Activated CD4-positive, alpha-beta memory T cell treated with anti-CD3 and anti-CD28 coated beads for 36 hours (primary cell): ENCODE results near the gene FAM53A. TPM values are rescaled to one million over a fixed set of nuclear protein-coding genes. Genes with fewer than 3 reads are reported as not detected.

Experiments
- CTCF ChIA-PET: fragments of 350-600 bp; sonication (Branson Sonifier 250); formaldehyde crosslinking; loops from one replicate; lab custom pipeline; 2021; ENCODE audit warnings: antibody characterized with exemption, inconsistent platforms; lab: Charles Lee
- POLR2A ChIA-PET: fragments of 350-600 bp; sonication (Branson Sonifier 250); formaldehyde crosslinking; loops from one replicate; lab custom pipeline; 2021; ENCODE audit warnings: antibody characterized with exemption; lab: Charles Lee
- DNase-seq: peaks from one replicate; pipeline ENCODE4 v3.0.0-alpha.2; 2020
- H3K27ac Mint-ChIP-seq: one replicate; pipeline ENCODE4 v1.8.0; 2021; ENCODE audit warnings: mixed read lengths
- H3K27me3 Mint-ChIP-seq: one replicate; pipeline ENCODE4 v1.8.0; 2021; ENCODE audit warnings: mixed read lengths
- H3K36me3 Mint-ChIP-seq: one replicate; pipeline ENCODE4 v1.8.0; 2021; ENCODE audit warnings: mixed read lengths
- H3K4me1 Mint-ChIP-seq: one replicate; pipeline ENCODE4 v1.8.0; 2021; ENCODE audit warnings: low read depth, mixed read lengths
- H3K4me3 Mint-ChIP-seq: one replicate; pipeline ENCODE4 v1.8.0; 2021; ENCODE audit warnings: mild to moderate bottlenecking, mixed read lengths
- H3K9me3 Mint-ChIP-seq: one replicate; pipeline ENCODE4 v1.8.0; 2021; ENCODE audit warnings: mixed read lengths
- intact Hi-C: fragments of 100-400 bp; cut with micrococcal nuclease; formaldehyde crosslinking; loops from one replicate; pipeline ENCODE4 v1.15.1; 2023
- total RNA-seq, 2 experiments: library from RNA; stranded (reverse); gene quantifications; one replicate each; pipeline ENCODE4 v1.2.3, GENCODE V29; 2021

FAM53A gene
- total RNA-seq, 2 experiments from 2014 or later: 1.3 to 1.4 TPM

DNA sequence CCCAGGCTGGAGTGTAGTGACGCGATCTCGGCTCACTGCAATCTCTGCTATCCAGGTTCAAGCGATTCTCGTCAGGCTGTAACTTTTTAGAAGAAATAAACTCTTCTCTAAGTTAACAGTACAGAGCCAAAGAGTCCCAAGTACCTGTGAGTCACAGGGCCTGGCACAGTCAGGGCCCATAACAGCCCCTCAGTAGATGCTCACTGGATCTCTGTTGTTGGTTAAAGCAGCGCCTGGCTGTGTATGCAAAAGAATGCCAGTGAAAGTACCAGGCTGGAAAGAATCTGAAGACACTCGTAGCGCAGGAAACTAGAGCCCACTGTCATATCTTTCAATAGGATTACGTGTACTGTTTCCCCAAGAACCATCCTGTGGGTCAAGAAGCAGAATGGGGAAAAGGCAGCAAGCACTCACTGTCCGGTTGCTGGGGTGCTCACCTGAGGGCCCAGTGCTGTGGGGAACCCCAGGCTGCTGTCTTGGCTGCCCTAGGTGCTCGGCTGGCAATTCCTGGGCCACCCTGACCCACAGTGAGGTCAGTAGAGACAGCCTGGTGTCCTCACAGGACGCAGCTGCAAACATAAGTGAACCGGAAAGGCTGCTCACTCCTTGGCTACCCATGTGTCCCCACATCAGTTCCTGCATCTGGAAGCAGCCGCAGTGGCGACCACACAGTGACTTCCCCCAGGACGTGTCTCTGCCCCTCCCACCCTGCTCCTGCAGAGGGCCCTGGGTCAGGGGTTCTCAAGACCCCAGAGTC is 31.1 kb upstream of the FAM53A start:
- Mint-ChIP-seq H3K4me1 (peaks cover 54% of the 10 kb centered on the region), H3K27ac (peak overlapping the region; percentile 94), H3K4me3 (peak overlapping the region; percentile 99), H3K27me3 (no peaks in the 10 kb centered on the region), H3K9me3 (no peaks in the 10 kb centered on the region), H3K36me3 (peaks cover 35% of the 10 kb centered on the region)
- ChIA-PET POLR2A (no interaction called here), CTCF (interaction anchor here (15.6 kb wide), 1 partner anchor 22 kb away, joined by 203 read pairs; no protein-coding TSS in a partner anchor)
- DNase-seq: no peak
- intact Hi-C loops: no loop called here

DNA sequence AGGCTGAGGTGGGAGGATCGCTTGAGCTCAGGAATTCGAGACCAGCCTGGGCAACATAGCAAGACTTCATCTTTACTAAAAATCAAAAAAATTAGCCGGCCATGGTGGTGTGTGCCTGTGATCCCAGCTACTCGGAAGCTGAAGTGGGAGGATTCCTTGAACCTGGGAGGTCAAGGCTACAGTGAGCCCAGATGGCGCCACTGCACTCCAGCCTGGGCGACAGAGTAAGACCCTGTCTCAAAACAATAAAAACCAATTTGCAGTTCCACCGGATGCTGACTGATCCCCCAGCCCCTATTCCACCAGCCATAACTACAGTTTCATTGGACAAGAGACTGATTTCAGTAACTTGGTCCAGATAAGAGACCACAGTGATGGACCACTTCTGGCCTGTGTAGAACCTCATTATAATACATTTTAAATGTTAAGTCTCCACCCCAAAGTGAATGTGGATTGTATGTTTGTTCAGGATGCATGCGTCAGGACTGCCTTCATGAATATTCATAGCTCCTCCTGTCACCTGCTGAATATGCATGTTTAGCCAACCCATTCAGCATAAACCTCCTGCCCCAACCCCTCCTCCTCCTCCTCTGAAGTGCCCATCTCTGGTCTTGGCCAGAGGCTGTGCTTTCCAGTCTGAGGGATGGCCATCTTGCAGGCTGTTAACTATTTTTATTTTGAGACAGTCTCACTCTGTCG is 30.3 kb upstream of the FAM53A start:
- Mint-ChIP-seq H3K27ac (peak overlapping the region; percentile 94), H3K4me3 (peak overlapping the region; percentile 99), H3K4me1 (peaks cover 54% of the 10 kb centered on the region), H3K9me3 (no peaks in the 10 kb centered on the region), H3K27me3 (no peaks in the 10 kb centered on the region), H3K36me3 (peaks cover 40% of the 10 kb centered on the region)
- ChIA-PET CTCF (interaction anchor here (1.7 to 15.6 kb wide), 2 partner anchors 11 to 22 kb away, joined by 11 to 203 read pairs; no protein-coding TSS in a partner anchor), POLR2A (interaction anchor here (0.9 to 3.4 kb wide), 2 partner anchors 9 to 21 kb away, joined by 4 to 21 read pairs; no protein-coding TSS in a partner anchor)
- no peak for DNase-seq
- intact Hi-C loops: no loop called here

DNA sequence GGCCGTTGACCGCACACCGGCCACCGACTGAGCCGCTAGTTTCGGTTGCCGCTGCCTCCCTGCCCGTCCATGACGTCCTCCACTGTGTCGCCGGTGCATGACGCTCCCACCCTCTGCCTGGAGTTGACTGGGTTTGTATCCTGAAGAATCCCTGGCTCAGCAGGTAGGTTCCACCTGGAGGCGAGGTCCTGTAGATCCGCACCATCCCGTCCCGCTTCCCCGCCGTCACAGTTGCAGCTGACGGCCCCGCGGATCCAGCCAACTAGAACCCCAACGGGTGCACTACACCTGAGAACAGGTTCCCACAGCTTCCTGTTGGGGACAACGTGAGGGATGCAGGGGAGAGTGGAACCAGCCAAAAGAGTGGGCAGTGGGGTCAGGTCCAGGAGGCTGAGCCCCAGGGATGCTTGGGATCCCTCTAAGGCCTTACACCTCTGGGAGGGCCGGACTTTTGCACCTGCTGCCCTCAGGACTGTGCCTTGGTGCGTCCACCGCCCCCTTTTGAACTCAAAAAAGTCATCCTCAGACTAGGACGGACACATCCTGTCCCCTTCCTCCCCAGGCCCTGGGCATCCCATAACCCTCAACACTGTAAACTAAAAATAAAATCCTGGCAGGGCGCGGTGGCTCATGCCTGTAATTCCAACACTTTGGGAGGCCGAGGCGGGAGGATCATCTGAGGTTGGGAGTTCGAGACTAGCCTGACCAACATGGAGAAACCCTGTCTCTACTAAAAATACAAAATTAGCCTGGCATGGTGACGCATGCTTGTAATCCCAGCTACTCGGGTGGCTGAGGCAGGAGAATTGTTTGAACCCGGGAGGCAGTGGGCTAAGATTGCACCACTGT is 29.1 kb upstream of the FAM53A start:
- ChIA-PET CTCF (interaction anchor here (1.5 to 15.6 kb wide), 4 partner anchors 9 to 20 kb away, joined by 3 to 203 read pairs (median 13); partner anchors contain the start of genes TACC3 and TMEM129), POLR2A (interaction anchor here (1.1 to 3.4 kb wide), 6 partner anchors 9 to 158 kb away, joined by 3 to 56 read pairs (median 6); partner anchors contain the start of genes NSD2, TACC3 and TMEM129)
- H3K27ac Mint-ChIP-seq: peak overlapping the region; percentile 94
- peaks cover 58% of the 10 kb centered on the region for H3K4me1 Mint-ChIP-seq
- H3K27me3 Mint-ChIP-seq: no peaks in the 10 kb centered on the region
- H3K9me3 Mint-ChIP-seq: no peaks in the 10 kb centered on the region
- intact Hi-C loops: loop anchor here (2.0 kb wide), 2 partner anchors 14 to 366 kb away; partner anchors contain the start of gene UVSSA
- peaks cover 47% of the 10 kb centered on the region for H3K36me3 Mint-ChIP-seq
- DNase-seq: no peak
- H3K4me3 Mint-ChIP-seq: peak overlapping the region; percentile 99

DNA sequence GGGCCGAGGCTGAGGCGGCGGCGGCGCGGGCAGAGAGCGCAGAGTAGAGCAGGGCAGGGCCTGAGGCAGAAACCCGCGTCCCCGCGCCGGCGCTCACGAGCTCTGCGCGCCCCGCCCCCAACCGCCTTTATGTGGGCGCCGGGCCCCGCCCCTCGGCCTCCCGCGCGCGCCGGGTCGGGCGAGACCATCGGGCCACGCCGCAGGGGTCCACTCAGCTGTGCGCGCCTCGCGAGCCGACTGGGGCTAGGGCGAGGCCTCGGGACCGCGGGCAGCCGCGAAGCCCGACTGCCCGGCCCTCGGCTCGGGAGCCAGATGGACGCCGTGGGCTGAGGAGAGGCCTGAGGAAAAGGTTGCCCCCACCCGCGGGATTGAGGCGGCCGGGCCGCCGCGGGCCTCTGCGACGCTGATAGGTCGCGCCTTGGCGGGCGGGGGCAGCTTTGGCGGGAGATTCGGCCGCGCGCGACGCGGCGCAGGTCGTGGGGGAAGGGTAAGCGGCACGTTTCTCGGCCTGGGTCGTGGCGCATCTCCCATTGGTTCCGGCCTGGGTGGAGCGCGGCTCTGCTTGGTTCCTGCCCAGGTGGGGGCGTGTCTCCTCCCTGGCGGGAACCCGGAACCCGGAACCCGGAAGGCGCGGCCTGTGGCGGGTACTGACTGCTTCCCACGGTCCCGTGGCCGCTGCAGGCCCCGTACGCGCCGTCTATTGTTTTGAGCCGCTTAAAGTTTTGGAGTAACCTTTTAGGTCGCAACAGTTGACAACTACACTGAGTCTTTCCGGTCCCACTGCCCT is 28.3 kb upstream of the FAM53A start, which contains the start of gene SLBP:
TSS of gene SLBP (minus strand) at position 104 of the 787 bp plus-strand sequence. CDS start 131 bp downstream, outside the sequence.
- Mint-ChIP-seq H3K4me3 (peak within 1 kb of the TSS; percentile 99), H3K9me3 (no peaks in the 10 kb centered on the region), H3K27ac (peak within 1 kb of the TSS; percentile 94), H3K4me1 (peaks cover 61% of the 10 kb centered on the region), H3K27me3 (no peaks in the 10 kb centered on the region), H3K36me3 (peaks cover 50% of the 10 kb centered on the region)
- peak; percentile 99 for DNase-seq
- CTCF ChIA-PET: interaction anchor here (1.0 to 15.6 kb wide), 6 partner anchors 10 to 36 kb away, joined by 3 to 203 read pairs (median 3); partner anchors contain the start of genes TACC3 and TMEM129
- POLR2A ChIA-PET: interaction anchor here (1.1 to 3.4 kb wide), 7 partner anchors 10 to 158 kb away, joined by 3 to 56 read pairs (median 5); partner anchors contain the start of genes NSD2, TACC3 and TMEM129
- intact Hi-C loops: loop anchor here (1.0 to 2.0 kb wide), 5 partner anchors 9 to 366 kb away; partner anchors contain the start of genes NSD2, TACC3, TMEM129 and UVSSA

DNA sequence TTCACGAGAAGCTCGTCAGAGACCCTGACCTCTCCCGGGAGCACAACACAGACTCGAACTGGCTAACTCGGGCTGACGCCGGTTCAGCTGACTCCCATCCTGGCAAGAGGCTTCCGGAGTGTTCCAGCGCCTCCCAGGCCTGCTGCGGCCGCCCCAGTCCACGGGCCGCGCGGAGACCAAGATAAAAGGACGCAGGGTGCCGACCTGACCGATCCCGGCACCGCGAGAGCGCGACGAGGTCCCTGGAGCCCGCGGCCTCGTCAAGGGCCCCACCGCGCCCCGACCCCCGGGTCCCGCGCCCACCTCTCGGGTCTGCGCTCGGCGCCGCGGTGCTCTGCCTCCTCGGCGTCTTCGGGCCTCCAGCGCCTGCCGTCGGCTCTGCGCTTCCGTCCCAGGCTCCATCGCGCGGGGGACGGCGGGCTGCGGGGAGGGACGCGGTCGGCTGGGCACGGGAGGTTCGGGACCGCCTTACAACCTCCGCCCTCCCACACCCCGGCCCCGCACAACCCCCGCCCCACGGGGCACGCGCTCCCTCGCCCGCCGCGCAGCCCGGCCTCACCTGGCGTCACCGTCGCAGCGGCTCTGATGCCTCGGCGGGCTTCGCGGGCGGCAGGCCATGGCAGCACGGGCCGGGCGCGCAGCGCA is 27.6 kb upstream of the FAM53A start:
- CTCF ChIA-PET: interaction anchor here (0.7 to 15.6 kb wide), 7 partner anchors 9 to 97 kb away, joined by 3 to 203 read pairs (median 3); partner anchors contain the start of genes TACC3 and TMEM129
- Mint-ChIP-seq H3K27me3 (no peaks in the 10 kb centered on the region), H3K36me3 (peaks cover 50% of the 10 kb centered on the region), H3K4me1 (peaks cover 60% of the 10 kb centered on the region), H3K27ac (peak overlapping the region; percentile 87), H3K4me3 (peak overlapping the region; percentile 89), H3K9me3 (no peaks in the 10 kb centered on the region)
- POLR2A ChIA-PET: interaction anchor here (1.1 to 3.4 kb wide), 6 partner anchors 10 to 159 kb away, joined by 3 to 56 read pairs (median 6); partner anchors contain the start of genes NSD2, TACC3 and TMEM129
- intact Hi-C loops: loop anchor here (1.0 to 2.0 kb wide), 5 partner anchors 10 to 365 kb away; partner anchors contain the start of genes NSD2, TACC3, TMEM129 and UVSSA
- DNase-seq: peak; percentile 60

DNA sequence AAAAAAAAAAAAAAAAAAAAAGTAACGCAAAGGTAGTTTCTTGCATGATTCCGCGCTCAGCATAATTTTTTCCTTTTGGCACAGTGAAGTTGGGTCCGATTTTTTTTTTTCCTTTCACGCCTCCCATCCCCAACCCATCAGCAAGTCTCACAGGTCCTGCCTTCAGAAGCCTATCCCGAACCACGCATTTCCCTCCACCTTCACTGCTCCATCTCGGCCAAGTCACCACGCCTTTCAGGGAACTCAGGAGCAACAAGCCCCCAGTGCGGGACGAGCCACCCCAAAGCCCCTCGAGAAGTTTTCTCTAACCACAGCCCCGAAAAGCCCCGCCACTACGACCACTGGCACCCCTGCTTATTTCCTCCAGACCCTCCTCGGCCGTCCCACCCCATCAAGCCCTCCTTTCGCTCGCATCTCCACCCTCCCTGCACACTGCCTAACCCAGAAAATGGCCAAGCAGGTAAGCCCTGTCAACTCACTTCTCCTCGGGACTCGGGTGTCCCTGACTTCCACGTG is 27.0 kb upstream of the FAM53A start:
- intact Hi-C loops: no loop called here
- no peak for DNase-seq
- POLR2A ChIA-PET: interaction anchor here (1.3 to 3.4 kb wide), 5 partner anchors 10 to 33 kb away, joined by 3 to 56 read pairs (median 13); partner anchors contain the start of genes TACC3 and TMEM129

DNA sequence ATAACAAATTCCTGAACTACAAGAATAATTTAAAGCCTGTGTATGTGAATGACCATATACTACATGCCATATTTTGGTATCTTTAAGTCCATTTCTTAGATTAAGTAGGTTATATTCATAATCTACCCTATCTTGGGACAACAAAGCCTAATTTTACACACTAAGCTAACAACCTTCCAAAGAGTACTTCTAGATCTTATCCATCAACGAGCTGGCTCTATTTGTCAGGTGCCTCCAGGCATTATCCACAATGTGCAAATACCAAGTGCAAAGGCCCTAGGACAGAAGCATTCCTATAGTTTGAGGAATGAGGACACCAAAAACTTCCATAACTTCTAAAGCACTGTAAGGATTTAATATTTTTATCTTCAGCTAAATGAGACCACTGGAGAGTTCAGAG is 24.5 kb upstream of the FAM53A start:
- no peak for DNase-seq
- H3K4me1 Mint-ChIP-seq: peaks cover 59% of the 10 kb centered on the region
- H3K4me3 Mint-ChIP-seq: no peak overlapping the region
- peaks cover 57% of the 10 kb centered on the region for H3K36me3 Mint-ChIP-seq
- ChIA-PET CTCF (interaction anchor here (2.1 to 15.6 kb wide), 3 partner anchors 15 to 18 kb away, joined by 6 to 203 read pairs (median 8); no protein-coding TSS in a partner anchor), POLR2A (interaction anchor here (2.3 to 2.4 kb wide), 2 partner anchors 12 to 14 kb away, joined by 11 to 13 read pairs; partner anchors contain the start of genes TACC3 and TMEM129)
- no peak overlapping the region for H3K27ac Mint-ChIP-seq
- intact Hi-C loops: no loop called here
- no peaks in the 10 kb centered on the region for H3K9me3 Mint-ChIP-seq
- H3K27me3 Mint-ChIP-seq: no peaks in the 10 kb centered on the region

More for the DNA sequence above, 27.0 kb upstream of the FAM53A start:
- H3K4me1 Mint-ChIP-seq: peaks cover 61% of the 10 kb centered on the region
- CTCF ChIA-PET: interaction anchor here (0.7 to 15.6 kb wide), 4 partner anchors 10 to 98 kb away, joined by 3 to 203 read pairs (median 12); partner anchors contain the start of genes TACC3 and TMEM129
- peak overlapping the region; percentile 89 for H3K4me3 Mint-ChIP-seq
- peak overlapping the region; percentile 87 for H3K27ac Mint-ChIP-seq
- H3K27me3 Mint-ChIP-seq: no peaks in the 10 kb centered on the region
- H3K9me3 Mint-ChIP-seq: no peaks in the 10 kb centered on the region
- peaks cover 52% of the 10 kb centered on the region for H3K36me3 Mint-ChIP-seq

DNA sequence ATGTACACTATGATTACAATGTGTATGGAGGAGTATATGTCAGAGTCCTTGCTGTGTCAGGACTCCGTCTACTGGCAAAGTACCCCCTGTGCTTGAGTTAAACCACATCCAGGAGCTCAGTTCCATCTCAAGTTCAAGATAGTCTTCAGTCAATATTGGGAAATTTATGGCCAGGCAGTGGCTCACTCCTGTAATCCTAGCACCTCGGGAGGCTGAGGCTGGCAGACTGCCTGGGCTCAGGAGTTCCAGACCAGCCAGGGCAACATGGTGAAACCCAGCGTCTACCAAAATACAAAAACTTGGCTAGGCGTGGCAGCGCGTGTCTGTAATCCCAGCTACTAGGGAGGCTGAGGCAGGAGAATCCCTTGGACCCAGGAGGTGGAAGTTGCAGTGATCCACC is 22.2 kb upstream of the FAM53A start:
- Mint-ChIP-seq H3K27ac (no peak overlapping the region), H3K27me3 (no peaks in the 10 kb centered on the region), H3K36me3 (peaks cover 65% of the 10 kb centered on the region), H3K4me1 (peaks cover 73% of the 10 kb centered on the region), H3K9me3 (no peaks in the 10 kb centered on the region), H3K4me3 (no peak overlapping the region)
- no peak for DNase-seq
- ChIA-PET POLR2A (interaction anchor here (0.6 to 1.0 kb wide), 2 partner anchors 12 to 15 kb away, joined by 4 to 6 read pairs; partner anchors contain the start of genes TACC3 and TMEM129), CTCF (interaction anchor here (0.6 to 15.6 kb wide), 2 partner anchors 14 to 284 kb away, joined by 3 to 203 read pairs; no protein-coding TSS in a partner anchor)
- intact Hi-C loops: no loop called here

DNA sequence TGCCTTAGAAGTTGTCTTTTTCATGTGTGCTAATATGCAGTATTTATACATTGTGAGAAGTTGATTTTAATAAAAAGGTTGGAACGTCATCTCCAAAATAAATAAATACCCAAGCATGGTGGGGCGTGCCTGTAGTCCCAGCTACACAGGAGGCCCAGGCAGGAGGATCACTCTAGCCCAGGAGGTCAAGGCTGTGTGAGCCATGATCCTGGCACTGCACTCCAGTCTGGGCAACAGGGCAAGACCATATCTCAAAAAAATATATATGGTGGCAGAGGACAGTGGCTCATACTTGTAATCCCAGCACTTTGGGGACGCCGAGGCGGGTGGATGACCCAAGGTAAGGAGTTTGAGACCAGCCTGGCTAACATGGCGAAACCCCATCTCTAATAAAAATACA is 21.6 kb upstream of the FAM53A start:
- Mint-ChIP-seq H3K27me3 (no peaks in the 10 kb centered on the region), H3K9me3 (no peaks in the 10 kb centered on the region), H3K4me3 (no peak overlapping the region), H3K36me3 (peaks cover 62% of the 10 kb centered on the region), H3K27ac (no peak overlapping the region), H3K4me1 (peaks cover 68% of the 10 kb centered on the region)
- ChIA-PET POLR2A (interaction anchor here (1.0 kb wide), 1 partner anchor 15 kb away, joined by 4 read pairs; the partner anchor contains the start of genes TACC3 and TMEM129), CTCF (interaction anchor here (15.6 kb wide), 1 partner anchor 13 kb away, joined by 203 read pairs; no protein-coding TSS in a partner anchor)
- intact Hi-C loops: no loop called here
- DNase-seq: no peak
